ENCODE results near the gene VAT1. TPM values are rescaled to one million over a fixed set of nuclear protein-coding genes. Genes with fewer than 3 reads are reported as not detected.

Gene VAT1
- polyA plus RNA-seq, 1 experiment, result 236 TPM

GRCh38 chr17:42991471-42991870 lies 30.7 kb downstream of the VAT1 start:
- ChIA-PET POLR2A (no interaction called here), CTCF (no interaction called here)
- H3K9me3 ChIP-seq (ENCODE audit: control insufficient read depth, insufficient read depth, low read length), result no peaks in the 10 kb centered on the region
- H3K4me3 ChIP-seq (ENCODE audit: low read depth, low read length), result no peak overlapping the region
- no peak for DNase-seq (ENCODE audit: low read depth, low spot score)
- TF ChIP-seq, protein P1, sequence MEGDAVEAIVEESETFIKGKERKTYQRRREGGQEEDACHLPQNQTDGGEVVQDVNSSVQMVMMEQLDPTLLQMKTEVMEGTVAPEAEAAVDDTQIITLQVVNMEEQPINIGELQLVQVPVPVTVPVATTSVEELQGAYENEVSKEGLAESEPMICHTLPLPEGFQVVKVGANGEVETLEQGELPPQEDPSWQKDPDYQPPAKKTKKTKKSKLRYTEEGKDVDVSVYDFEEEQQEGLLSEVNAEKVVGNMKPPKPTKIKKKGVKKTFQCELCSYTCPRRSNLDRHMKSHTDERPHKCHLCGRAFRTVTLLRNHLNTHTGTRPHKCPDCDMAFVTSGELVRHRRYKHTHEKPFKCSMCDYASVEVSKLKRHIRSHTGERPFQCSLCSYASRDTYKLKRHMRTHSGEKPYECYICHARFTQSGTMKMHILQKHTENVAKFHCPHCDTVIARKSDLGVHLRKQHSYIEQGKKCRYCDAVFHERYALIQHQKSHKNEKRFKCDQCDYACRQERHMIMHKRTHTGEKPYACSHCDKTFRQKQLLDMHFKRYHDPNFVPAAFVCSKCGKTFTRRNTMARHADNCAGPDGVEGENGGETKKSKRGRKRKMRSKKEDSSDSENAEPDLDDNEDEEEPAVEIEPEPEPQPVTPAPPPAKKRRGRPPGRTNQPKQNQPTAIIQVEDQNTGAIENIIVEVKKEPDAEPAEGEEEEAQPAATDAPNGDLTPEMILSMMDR (IDR thresholded peaks at IDR 0.05; ENCODE audit: low read depth, low read length), result no peak
- no peak overlapping the region for H3K27ac ChIP-seq (ENCODE audit: low read depth, low read length)
- H3K27me3 ChIP-seq (ENCODE audit: control insufficient read depth, insufficient read depth, low read length), result no peaks in the 10 kb centered on the region

DNA sequence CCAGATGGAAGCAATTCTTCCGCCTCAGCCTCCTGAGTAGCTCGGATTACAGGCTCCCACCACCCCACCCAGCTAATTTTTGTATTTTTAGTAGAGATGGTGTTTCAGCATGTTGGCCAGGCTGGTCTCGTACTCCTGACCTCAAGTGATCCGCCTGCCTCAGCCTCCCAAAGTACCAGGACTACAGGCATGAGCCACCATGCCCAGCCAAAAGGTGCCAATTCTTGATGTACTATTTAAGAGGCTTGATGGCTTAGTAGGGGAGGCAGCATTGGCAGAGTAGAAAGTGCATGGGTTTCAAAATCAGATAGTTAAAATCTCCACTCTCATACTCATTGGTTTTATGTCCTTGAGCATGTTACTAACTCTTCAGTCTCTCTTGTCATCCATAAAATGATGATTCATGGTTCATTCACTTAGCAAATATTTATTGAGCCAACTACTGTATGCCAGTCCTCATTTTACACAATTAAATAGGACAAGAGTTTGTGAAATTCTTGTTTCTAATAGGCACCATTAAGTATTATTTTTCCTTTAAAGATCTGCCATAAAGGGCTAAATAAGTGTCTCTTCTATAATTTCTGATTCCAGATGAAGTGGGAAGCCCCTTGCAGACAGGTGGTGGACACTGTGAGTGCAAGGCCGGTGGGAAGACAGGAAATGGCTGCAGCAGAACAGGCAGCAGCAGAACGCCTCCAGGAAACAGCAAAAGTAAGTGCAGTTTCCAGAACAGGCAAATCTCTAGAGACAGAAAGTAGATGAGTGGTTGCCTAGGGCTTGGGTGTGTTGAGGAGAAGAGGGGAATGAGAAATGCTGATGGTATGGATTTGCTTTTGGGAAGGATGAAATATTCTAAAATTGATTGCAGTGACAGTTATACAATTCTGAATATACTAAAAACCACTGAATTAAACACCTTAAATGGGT lies 32.2 kb downstream of the VAT1 start:
- POLR2A ChIA-PET, result no interaction called here
- TF ChIP-seq, protein P1 (IDR thresholded peaks at IDR 0.05; ENCODE audit: low read depth, low read length), result no peak
- no peak for DNase-seq (ENCODE audit: low read depth, low spot score)
- CTCF ChIA-PET, result no interaction called here
- H3K9me3 ChIP-seq (ENCODE audit: control insufficient read depth, insufficient read depth, low read length), result no peaks in the 10 kb centered on the region
- no peaks in the 10 kb centered on the region for H3K27me3 ChIP-seq (ENCODE audit: control insufficient read depth, insufficient read depth, low read length)
- no peak overlapping the region for H3K27ac ChIP-seq (ENCODE audit: low read depth, low read length)
- H3K4me3 ChIP-seq (ENCODE audit: low read depth, low read length), result no peak overlapping the region

DNA sequence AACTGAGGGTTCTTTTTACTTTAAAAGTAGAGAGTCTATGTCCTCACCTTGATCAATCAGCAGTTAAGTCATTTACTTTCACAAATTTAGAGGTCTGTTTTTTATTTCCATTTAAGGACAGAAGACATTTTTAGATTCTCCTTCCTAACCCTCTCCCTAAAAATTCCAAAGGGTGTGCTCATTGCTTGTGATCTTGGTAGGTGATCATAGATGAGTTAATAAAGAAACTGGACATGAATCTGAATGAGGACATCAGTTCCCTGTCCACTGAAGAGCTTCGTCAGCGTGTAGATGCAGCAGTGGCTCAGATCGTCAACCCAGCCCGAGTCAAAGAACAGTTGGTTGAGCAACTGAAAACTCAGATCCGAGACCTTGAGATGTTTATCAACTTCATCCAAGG lies 33.0 kb downstream of the VAT1 start:
- Histone ChIP-seq H3K27me3 (ENCODE audit: control insufficient read depth, insufficient read depth, low read length) (no peaks in the 10 kb centered on the region), H3K4me3 (ENCODE audit: low read depth, low read length) (no peak overlapping the region), H3K9me3 (ENCODE audit: control insufficient read depth, insufficient read depth, low read length) (no peaks in the 10 kb centered on the region), H3K27ac (ENCODE audit: low read depth, low read length) (no peak overlapping the region)
- DNase-seq (ENCODE audit: low read depth, low spot score), result no peak
- ChIA-PET CTCF (interaction anchor here (2.3 kb wide), 1 partner anchor 9 kb away, joined by 14 read pairs; the partner anchor contains the start of gene RPL27), POLR2A (no interaction called here)
- TF ChIP-seq, protein P1 (IDR thresholded peaks at IDR 0.05; ENCODE audit: low read depth, low read length), result no peak

DNA sequence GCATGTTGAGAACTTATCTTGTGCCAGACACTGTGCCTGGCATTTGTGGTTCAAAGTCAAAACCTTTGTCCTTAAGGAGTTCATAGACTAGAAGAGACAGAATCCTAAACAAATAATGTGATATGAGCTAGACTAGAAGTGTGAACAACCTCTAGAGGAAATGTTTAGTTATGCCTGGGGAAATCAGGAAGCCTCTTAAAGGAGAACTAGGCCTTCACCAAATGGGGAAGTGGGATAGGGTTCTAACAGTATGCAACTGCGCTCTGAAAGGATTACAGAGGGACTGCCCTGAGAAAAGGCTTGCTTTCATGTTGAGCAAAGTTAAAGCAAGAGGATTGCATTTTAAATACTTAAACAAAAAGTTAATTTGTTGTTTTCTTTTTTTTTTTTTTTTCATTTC lies 37.0 kb downstream of the VAT1 start:
- TF ChIP-seq, protein P1 (IDR thresholded peaks at IDR 0.05; ENCODE audit: low read depth, low read length), result no peak
- H3K27me3 ChIP-seq (ENCODE audit: control insufficient read depth, insufficient read depth, low read length), result no peaks in the 10 kb centered on the region
- CTCF ChIA-PET, result interaction anchor here (1.0 to 1.1 kb wide), 2 partner anchors 13 to 48 kb away, joined by 3 to 5 read pairs; partner anchors contain the start of gene RPL27
- DNase-seq (ENCODE audit: low read depth, low spot score), result no peak
- H3K4me3 ChIP-seq (ENCODE audit: low read depth, low read length), result no peak overlapping the region
- POLR2A ChIA-PET, result no interaction called here
- no peaks in the 10 kb centered on the region; the same call in 1 of the 2 replicates for H3K9me3 ChIP-seq (ENCODE audit: control insufficient read depth, insufficient read depth, low read length)
- no peak overlapping the region for H3K27ac ChIP-seq (ENCODE audit: low read depth, low read length)

GRCh38 chr17:42982266-42982665 lies 39.9 kb downstream of the VAT1 start:
- TF ChIP-seq, protein P1 (IDR thresholded peaks at IDR 0.05; ENCODE audit: low read depth, low read length), result no peak
- ChIA-PET POLR2A (interaction anchor here (0.7 kb wide), 1 partner anchor 148 kb away, joined by 5 read pairs; no protein-coding TSS in a partner anchor), CTCF (interaction anchor here (0.5 kb wide), 1 partner anchor 34 kb away, joined by 8 read pairs; no protein-coding TSS in a partner anchor)
- H3K27ac ChIP-seq (ENCODE audit: low read depth, low read length), result no peak overlapping the region
- no peak overlapping the region for H3K4me3 ChIP-seq (ENCODE audit: low read depth, low read length)
- no peak for DNase-seq (ENCODE audit: low read depth, low spot score)
- H3K27me3 ChIP-seq (ENCODE audit: control insufficient read depth, insufficient read depth, low read length), result no peaks in the 10 kb centered on the region
- H3K9me3 ChIP-seq (ENCODE audit: control insufficient read depth, insufficient read depth, low read length), result no peaks in the 10 kb centered on the region; the same call in 1 of the 2 replicates

Data from AG04450 (cell line).